GM18526 (cell line): ENCODE measurements around the gene GOLGA1.

ENCODE experiments used
- POLR2A ChIP-seq: IDR thresholded peaks from 3 replicates; pipeline ENCODE4 v1.6.1; 2011; ENCODE audit not compliant: insufficient read length; ENCODE audit errors: extremely low read depth

The GOLGA1 gene

DNA sequence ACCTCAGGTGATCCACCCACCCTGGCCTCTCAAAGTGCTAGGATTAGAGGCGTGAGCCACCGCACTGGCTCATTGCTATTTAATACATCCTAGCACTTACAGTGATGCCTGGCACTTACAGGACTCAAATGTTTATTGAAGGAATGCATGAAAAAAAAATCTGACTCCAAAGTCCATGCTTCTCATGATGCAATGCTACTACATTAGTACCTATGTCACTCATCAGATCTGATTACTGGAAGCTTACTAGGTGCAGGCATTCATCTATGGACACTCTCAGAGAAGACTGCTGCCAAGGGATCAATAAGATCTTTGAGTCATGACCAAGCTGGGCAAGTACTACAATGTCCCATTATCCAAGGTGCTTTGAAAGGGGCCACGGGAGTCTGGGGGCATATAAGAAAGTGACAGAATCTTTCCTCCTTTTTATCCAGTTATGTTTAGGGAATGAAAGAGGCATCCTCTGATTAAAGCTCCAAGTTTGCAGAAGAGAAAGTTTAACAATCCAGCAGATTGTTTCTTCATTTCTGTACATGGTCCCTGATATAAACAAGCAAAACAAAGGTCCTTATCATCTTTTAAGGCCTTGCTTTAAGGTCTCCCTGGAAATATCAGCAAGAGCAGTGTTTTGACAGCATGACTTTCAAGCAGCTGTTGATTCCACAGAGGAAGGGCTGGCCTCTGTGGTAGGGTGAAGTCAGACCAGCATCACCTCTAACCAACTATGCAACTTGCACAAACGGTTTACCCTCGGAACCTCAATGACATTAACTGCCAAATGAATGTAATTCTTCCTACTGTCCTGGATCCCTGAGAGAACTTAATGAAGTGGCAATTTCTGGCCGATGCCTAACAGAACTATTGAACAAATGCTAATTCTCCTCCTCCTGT is 43.1 kb downstream of the GOLGA1 start:
- no peak for TF ChIP-seq POLR2A

- no peak for TF ChIP-seq POLR2A
Measured at GRCh38 chr9:124894741-124895170, 46.1 kb downstream of the GOLGA1 start.

GRCh38 chr9:124894035-124894740 is 46.7 kb downstream of the GOLGA1 start:
- TF ChIP-seq POLR2A = no peak

DNA sequence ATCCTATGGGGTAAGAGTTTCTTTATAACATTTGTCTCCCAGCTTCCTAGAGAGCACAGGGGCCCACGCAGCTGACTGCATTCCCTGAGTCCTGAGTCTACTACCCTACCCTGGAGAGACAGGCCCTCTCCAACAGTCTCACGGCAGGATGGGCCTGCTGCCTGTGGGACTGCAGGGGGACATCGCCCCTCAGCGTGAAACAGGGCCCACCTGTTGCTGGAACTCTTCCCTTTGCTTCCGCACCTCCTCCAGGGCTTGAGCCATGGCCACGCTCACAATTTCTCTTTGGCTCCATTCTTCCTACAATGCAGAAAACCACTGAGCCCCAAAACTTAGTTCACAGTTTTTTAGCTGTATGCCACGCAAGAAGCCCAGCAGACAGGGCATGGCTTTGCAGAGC is 50.7 kb downstream of the GOLGA1 start:
- no peak for TF ChIP-seq POLR2A

- no peak for TF ChIP-seq POLR2A
Measured at GRCh38 chr9:124889006-124889405, 51.9 kb downstream of the GOLGA1 start.

DNA sequence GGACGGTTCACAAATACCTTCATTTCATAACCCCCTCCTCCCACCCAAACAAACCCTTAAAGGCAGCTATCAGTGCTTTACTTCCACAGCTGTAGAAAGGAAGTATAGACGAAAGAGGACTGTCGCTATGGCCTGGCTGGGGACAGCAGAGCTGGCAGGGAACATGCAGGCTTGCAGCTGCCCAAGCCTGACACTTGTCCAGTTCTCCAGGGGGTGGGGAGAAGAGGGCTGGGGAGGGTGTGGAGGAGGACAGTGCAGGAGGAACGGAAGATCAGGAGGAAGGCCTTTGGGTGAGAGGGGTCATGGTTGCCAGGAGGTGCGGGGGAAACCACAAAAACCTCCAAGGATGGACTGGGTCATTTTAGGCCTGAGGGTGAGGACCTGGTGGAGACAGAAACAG is 53.1 kb downstream of the GOLGA1 start:
- TF ChIP-seq POLR2A = no peak

DNA sequence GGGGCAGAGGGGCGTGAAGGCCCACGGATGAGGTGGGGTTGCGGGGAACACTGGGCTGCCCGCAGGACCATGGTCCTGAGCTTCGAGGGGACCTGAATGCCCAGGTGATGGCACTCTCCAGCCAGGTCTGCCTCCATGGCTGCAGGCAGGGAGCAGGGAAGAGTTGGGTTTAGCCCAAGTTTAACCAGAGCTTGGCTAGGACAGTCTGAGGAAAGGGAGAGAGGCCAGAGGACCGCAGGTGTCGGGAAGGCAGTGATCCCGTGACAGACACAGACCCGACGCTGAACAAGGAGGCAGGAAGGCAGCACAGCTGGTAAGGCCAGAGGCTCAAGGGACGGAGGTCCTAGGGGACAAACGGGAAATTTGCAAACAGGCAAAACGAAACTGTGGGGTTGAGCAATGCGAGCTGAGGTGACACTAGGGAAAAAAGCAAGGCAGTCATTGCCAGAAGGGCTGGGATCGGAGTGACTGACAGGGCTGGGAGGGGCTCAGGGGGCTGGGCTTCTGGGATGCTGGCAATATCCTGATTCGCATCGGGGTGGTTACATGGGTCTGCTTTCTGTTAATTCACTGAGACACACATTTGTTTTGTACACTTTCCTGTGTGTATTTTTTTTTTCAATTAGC is 53.9 kb downstream of the GOLGA1 start:
- no peak for TF ChIP-seq POLR2A

GRCh38 chr9:124886461-124886860 is 54.4 kb downstream of the GOLGA1 start:
- TF ChIP-seq POLR2A = no peak

- TF ChIP-seq POLR2A = no peak
Measured at GRCh38 chr9:124885551-124885950, 55.3 kb downstream of the GOLGA1 start.

- no peak for TF ChIP-seq POLR2A
Measured at GRCh38 chr9:124884376-124884775, 56.5 kb downstream of the GOLGA1 start.

- TF ChIP-seq POLR2A = no peak
Measured at GRCh38 chr9:124882231-124882630, 58.7 kb downstream of the GOLGA1 start.

GRCh38 chr9:124881138-124881743 is 59.6 kb downstream of the GOLGA1 start:
- no peak for TF ChIP-seq POLR2A

DNA sequence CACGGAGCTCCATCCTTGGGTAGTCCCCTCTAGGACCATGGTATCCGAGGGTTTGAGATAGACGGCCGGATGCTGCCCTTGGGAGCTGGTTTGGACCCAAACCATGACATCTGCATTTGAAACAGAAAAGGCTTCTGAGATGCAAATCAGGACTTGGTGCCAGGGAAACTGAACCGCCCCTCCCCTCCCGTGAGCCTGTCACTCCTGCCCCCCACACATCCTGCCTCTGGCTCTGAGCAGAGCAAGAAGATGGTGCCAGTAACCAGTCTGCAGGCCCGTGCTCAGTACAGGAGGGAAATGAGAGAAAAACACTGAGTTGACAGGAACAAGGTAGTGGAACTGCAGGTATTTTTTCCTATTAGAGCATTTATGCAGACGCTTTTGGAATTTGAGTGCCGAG is 60.4 kb downstream of the GOLGA1 start:
- TF ChIP-seq POLR2A = no peak

DNA sequence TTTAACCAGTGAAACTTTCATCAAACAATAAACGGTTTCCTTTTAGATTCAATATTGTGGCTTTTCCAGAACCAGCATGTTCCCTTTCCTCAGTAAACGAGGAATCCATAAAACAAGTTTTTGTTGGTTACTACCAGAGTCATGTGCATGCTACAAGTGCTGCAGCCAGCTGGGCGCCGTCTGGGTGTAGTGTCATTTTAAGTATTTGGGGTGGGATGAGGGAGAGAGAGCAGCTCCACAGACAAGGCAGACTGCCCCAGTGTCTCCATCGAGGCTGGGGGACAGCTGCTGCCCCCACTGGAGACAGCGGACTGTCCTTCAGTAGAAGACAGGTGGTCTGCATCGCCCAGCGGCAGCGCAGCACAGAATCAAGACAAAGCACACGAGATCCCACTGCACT is 61.7 kb downstream of the GOLGA1 start:
- no peak for TF ChIP-seq POLR2A

DNA sequence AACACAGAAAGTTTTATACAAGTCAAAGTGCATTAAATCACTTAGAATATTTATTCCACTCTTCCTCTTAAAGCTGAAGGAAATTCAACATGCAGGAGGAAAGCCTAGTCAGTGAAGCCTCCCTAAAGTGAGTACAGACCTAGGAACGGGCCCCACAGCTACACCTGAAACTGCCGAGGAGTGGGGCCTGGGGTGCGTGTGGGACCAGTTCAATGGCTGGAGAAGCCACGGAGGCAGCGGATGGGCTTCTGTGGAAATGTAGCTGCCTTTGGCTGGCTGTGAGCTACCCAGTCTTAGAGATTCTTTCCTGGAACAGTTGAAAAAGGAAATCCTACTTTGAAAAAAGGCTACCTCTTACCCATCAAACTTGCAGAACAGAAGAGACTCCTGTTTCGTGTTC is 62.4 kb downstream of the GOLGA1 start:
- TF ChIP-seq POLR2A = no peak
